PFSK-1 (cell line): Measurements from ENCODE around the gene BTG1.

Experiments
- FOXP2 ChIP-seq: optimal IDR thresholded peaks from 2 replicates; pipeline ENCODE3; 2011; ENCODE audit warnings: borderline replicate concordance, control low read depth, inconsistent platforms; ENCODE audit not compliant: insufficient read depth; ENCODE audit errors: extremely low read length, extremely low read depth
- POLR2AphosphoS5 ChIP-seq: IDR thresholded peaks from 2 replicates; pipeline ENCODE4 v1.6.1; 2012; ENCODE audit warnings: low read depth, mild to moderate bottlenecking, control low read depth, low read length, moderate library complexity
- SIN3A ChIP-seq: IDR thresholded peaks from 2 replicates; pipeline ENCODE4 v1.6.1; 2012; ENCODE audit warnings: mild to moderate bottlenecking, low read length, moderate library complexity, borderline replicate concordance; ENCODE audit not compliant: insufficient read depth
- TAF1 ChIP-seq: IDR thresholded peaks from 2 replicates; pipeline ENCODE4 v1.6.1; 2012; ENCODE audit warnings: low read length, control low read depth, borderline replicate concordance; ENCODE audit not compliant: insufficient read depth
- TF ChIP-seq, protein P1 (sequence below), 2 experiments: IDR thresholded peaks; 2 replicates each; pipeline versions ENCODE4 v1.6.1 to v1.8.0; 2011 to 2012; ENCODE audit warnings: low read depth in 2 of 2, low read length in 2 of 2, control low read depth in 1 of 2, inconsistent platforms in 1 of 2, mild to moderate bottlenecking in 1 of 2, moderate library complexity in 1 of 2; ENCODE audit not compliant: insufficient read depth in 1 of 2

Gene BTG1

DNA sequence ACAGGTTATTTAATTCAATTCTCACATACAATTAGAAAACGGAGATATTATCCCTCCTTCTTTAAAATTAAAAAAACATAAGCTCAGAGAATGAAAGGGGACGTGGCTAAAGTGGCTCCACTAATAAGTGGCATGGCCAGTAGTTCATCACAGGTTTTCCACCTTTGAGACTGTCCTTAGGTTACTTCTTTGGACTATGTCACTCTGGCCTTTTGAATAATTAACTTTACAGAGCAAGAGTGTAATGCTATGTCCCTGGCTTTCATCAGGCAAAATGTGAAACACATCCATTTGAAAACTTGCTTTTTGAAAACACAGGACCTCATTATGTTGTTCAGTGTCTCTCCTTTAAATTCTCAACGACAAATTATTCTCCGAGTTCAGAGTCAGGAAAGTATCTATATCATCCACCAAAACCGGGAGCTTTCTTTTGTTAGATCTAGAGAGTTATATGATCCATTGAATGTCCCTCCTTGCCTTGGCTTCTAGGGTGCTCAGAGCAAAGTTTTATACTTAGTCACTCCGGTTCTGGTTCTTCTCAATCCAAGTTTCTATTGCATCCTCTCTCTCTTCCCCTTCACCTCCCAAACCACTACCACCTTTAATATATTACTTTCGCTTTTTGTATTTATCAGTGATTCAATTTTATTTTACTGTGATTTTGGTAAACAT lies 43.0 kb upstream of the BTG1 start:
- TF ChIP-seq FOXP2, result no peak
- TF ChIP-seq SIN3A, result no peak
- TF ChIP-seq, protein P1, sequence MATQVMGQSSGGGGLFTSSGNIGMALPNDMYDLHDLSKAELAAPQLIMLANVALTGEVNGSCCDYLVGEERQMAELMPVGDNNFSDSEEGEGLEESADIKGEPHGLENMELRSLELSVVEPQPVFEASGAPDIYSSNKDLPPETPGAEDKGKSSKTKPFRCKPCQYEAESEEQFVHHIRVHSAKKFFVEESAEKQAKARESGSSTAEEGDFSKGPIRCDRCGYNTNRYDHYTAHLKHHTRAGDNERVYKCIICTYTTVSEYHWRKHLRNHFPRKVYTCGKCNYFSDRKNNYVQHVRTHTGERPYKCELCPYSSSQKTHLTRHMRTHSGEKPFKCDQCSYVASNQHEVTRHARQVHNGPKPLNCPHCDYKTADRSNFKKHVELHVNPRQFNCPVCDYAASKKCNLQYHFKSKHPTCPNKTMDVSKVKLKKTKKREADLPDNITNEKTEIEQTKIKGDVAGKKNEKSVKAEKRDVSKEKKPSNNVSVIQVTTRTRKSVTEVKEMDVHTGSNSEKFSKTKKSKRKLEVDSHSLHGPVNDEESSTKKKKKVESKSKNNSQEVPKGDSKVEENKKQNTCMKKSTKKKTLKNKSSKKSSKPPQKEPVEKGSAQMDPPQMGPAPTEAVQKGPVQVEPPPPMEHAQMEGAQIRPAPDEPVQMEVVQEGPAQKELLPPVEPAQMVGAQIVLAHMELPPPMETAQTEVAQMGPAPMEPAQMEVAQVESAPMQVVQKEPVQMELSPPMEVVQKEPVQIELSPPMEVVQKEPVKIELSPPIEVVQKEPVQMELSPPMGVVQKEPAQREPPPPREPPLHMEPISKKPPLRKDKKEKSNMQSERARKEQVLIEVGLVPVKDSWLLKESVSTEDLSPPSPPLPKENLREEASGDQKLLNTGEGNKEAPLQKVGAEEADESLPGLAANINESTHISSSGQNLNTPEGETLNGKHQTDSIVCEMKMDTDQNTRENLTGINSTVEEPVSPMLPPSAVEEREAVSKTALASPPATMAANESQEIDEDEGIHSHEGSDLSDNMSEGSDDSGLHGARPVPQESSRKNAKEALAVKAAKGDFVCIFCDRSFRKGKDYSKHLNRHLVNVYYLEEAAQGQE (IDR thresholded peaks at IDR 0.05; ENCODE audit: insufficient read depth in 1 of 2, low read depth in 2 of 2, low read length in 2 of 2), result no peak
- no peak for TF ChIP-seq POLR2AphosphoS5
- no peak for TF ChIP-seq TAF1

DNA sequence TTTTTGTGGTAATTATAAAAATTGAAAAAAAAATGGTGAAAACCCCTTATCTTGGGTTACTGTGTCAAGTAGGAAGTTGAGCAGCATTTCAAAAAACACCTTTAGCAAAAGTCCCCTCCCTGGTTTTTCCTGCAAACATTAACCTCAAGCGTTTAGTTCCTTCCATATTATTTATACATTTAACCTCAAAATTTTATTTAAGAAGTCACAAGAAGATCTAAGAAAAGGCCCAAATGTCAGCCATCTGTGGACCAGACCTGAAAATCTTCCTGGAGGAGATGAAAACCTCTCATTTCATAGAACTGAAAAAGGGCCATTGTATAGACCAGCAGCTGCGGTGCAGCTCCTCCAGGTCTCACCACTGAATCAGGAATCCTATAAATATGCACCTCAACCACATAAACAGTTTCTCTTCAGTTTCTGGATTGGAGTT lies 40.4 kb upstream of the BTG1 start:
- TF ChIP-seq SIN3A (no peak), FOXP2 (no peak), TAF1 (no peak), POLR2AphosphoS5 (no peak)
- TF ChIP-seq, protein P1 (IDR thresholded peaks at IDR 0.05; ENCODE audit: insufficient read depth in 1 of 2, low read depth in 2 of 2, low read length in 2 of 2), result no peak

DNA sequence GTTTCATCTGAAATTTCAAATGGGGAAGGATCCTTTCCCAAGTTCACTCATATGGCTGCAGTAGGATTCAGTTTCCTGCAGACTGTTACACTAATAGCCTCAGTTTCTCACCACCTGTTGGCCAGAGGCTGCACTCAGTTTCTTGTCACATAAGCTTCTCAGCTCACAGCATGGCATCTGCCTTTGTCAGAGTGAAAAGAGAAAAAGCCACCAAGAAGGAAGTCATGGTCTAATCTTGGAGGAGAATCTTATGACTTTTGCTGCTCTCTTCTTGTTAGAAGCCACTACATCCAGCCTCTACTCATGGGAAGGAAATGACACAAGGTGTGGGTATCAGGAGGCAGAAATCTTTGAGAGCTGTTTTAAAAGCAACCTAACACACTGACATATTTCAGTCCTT lies 39.4 kb upstream of the BTG1 start:
- TF ChIP-seq, protein P1 (IDR thresholded peaks at IDR 0.05; ENCODE audit: insufficient read depth in 1 of 2, low read depth in 2 of 2, low read length in 2 of 2), result no peak
- TF ChIP-seq FOXP2 (no peak), SIN3A (no peak), TAF1 (no peak)

DNA sequence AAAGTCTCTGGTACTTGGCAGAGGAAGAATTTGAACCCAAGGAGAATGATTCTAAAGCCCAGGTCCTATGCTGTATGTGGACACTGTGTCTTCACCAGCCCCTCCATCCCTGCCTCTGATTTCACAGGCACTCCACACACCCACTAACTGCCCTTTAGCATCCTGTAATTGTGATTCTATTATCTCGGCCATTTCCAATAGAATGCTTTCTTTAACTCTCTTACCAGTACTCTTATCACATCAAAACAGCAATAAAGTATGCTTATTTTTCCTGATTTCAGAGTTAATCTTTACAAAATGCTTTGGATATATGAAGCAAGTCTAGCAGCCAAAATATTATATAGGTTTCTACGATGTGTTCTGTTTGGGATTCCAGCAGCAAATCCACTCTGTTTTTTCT lies 37.9 kb upstream of the BTG1 start:
- TF ChIP-seq FOXP2 (no peak), POLR2AphosphoS5 (no peak), TAF1 (no peak), SIN3A (no peak)
- TF ChIP-seq, protein P1 (IDR thresholded peaks at IDR 0.05; ENCODE audit: insufficient read depth in 1 of 2, low read depth in 2 of 2, low read length in 2 of 2), result no peak
